ENCODE results near the gene PLSCR1. TPM values are rescaled to one million over a fixed set of nuclear protein-coding genes. Genes with fewer than 3 reads are reported as not detected.
"Not testable (repeated sequence)": the region's sequence is repeated elsewhere in the genome, so short reads cannot be mapped to it uniquely, and the experiment has no call there.

PLSCR1 gene
- polyA plus RNA-seq, 1 donor from 2014 or later: 31.1 TPM

- peak overlapping the region in 1 of 3 donors; percentile 65 for H3K27ac Mint-ChIP-seq
- peaks cover 34 to 50% (median 43%) of the 10 kb centered on the region in 3 donors for H3K4me1 Mint-ChIP-seq
- no peaks in the 10 kb centered on the region for H3K27me3 Mint-ChIP-seq
- peaks cover 8% of the 10 kb centered on the region for H3K36me3 Mint-ChIP-seq
- H3K4me3 Mint-ChIP-seq: peak overlapping the region in 3 of 4 donors; percentile 1 to 60 (median 34)
- H3K9me3 Mint-ChIP-seq: no peaks in the 10 kb centered on the region
Observed at GRCh38 chr3:146540236-146540635, 4.2 kb downstream of the PLSCR1 start.

- Mint-ChIP-seq H3K9me3 (no peaks in the 10 kb centered on the region), H3K36me3 (peaks cover 9% of the 10 kb centered on the region), H3K27ac (no peak overlapping the region), H3K4me1 (peaks cover 36 to 52% (median 43%) of the 10 kb centered on the region in 3 donors), H3K4me3 (peak overlapping the region in 2 of 4 donors; percentile 61 to 70), H3K27me3 (no peaks in the 10 kb centered on the region)
Observed at GRCh38 chr3:146539315-146539714, 5.1 kb downstream of the PLSCR1 start.

- peaks cover 10% of the 10 kb centered on the region for H3K36me3 Mint-ChIP-seq
- H3K9me3 Mint-ChIP-seq: no peaks in the 10 kb centered on the region
- peaks cover 33 to 43% (median 35%) of the 10 kb centered on the region in 3 donors for H3K4me1 Mint-ChIP-seq
- no peak overlapping the region for H3K27ac Mint-ChIP-seq
- H3K4me3 Mint-ChIP-seq: no peak overlapping the region
- H3K27me3 Mint-ChIP-seq: no peaks in the 10 kb centered on the region
Observed at GRCh38 chr3:146537603-146538002, 6.8 kb downstream of the PLSCR1 start.

DNA sequence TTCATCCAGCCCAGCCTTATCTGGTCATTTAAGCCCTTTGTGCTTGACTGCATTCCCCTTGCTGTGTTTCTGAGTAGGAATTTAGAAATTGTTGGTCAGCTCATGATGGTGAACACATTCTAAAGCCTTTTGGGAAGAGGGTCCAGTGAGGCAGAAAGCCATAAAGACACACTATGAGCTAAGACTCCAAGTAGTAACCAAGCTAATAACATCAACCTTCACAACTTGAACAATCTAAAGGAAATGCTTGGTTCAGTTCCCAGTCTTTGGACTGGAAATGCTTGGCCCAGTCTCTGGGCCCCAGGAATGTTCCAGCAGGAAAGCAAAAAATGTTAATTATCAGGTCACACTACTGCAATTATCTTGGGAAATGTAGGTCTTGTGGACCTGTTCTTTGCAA is 7.7 kb downstream of the PLSCR1 start:
- Mint-ChIP-seq H3K36me3 (peaks cover 11% of the 10 kb centered on the region), H3K4me1 (peaks cover 25 to 35% (median 26%) of the 10 kb centered on the region in 3 donors), H3K9me3 (no peaks in the 10 kb centered on the region), H3K27ac (no peak overlapping the region), H3K4me3 (peak overlapping the region in 1 of 4 donors; percentile 65), H3K27me3 (no peaks in the 10 kb centered on the region)

DNA sequence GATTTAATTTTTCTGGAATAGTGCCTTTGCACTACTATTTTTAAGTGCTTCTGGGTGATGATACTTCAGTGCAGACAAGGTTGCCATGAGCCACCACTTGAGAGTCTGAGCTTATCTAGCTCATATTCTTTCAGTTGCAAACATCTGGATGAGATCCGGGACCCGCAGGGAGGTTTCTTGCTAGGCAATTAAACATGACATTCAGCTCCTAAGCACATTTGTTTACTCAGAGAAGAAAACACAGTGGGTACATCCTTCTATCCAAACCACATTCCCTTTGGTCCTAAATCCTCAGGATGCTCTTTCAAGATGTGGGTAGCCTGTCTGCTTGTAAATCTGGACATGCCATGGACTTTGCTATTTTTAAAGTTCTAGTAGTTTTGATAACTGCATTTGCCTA is 12.0 kb downstream of the PLSCR1 start:
- no peak overlapping the region for H3K4me3 Mint-ChIP-seq
- H3K4me1 Mint-ChIP-seq: peaks cover 5 to 11% (median 7%) of the 10 kb centered on the region in 3 donors
- H3K36me3 Mint-ChIP-seq: peaks cover 10% of the 10 kb centered on the region
- no peaks in the 10 kb centered on the region for H3K27me3 Mint-ChIP-seq
- no peak overlapping the region for H3K27ac Mint-ChIP-seq
- H3K9me3 Mint-ChIP-seq: no peaks in the 10 kb centered on the region

GRCh38 chr3:146530609-146531008 is 13.8 kb downstream of the PLSCR1 start:
- Mint-ChIP-seq H3K36me3 (peaks cover 6% of the 10 kb centered on the region), H3K4me3 (no peak overlapping the region), H3K4me1 (peaks cover 3 to 7% (median 5%) of the 10 kb centered on the region in 3 donors), H3K27me3 (no peaks in the 10 kb centered on the region), H3K9me3 (no peaks in the 10 kb centered on the region), H3K27ac (no peak overlapping the region)

- Mint-ChIP-seq H3K27me3 (no peaks in the 10 kb centered on the region), H3K27ac (no peak overlapping the region), H3K36me3 (peaks cover 5% of the 10 kb centered on the region), H3K9me3 (no peaks in the 10 kb centered on the region), H3K4me1 (no peaks in the 10 kb centered on the region), H3K4me3 (no peak overlapping the region)
Observed at GRCh38 chr3:146529021-146529420, 15.4 kb downstream of the PLSCR1 start.

GRCh38 chr3:146524961-146525360 is 19.4 kb downstream of the PLSCR1 start:
- no peaks in the 10 kb centered on the region for H3K9me3 Mint-ChIP-seq
- peaks cover 2% of the 10 kb centered on the region for H3K36me3 Mint-ChIP-seq
- no peak overlapping the region for H3K27ac Mint-ChIP-seq
- no peaks in the 10 kb centered on the region for H3K27me3 Mint-ChIP-seq
- H3K4me3 Mint-ChIP-seq: no peak overlapping the region
- no peaks in the 10 kb centered on the region for H3K4me1 Mint-ChIP-seq

GRCh38 chr3:146523531-146523930 is 20.9 kb downstream of the PLSCR1 start:
- Mint-ChIP-seq H3K27me3 (no peaks in the 10 kb centered on the region), H3K4me1 (no peaks in the 10 kb centered on the region), H3K9me3 (no peaks in the 10 kb centered on the region), H3K36me3 (peaks cover 2% of the 10 kb centered on the region), H3K27ac (no peak overlapping the region), H3K4me3 (no peak overlapping the region)

DNA sequence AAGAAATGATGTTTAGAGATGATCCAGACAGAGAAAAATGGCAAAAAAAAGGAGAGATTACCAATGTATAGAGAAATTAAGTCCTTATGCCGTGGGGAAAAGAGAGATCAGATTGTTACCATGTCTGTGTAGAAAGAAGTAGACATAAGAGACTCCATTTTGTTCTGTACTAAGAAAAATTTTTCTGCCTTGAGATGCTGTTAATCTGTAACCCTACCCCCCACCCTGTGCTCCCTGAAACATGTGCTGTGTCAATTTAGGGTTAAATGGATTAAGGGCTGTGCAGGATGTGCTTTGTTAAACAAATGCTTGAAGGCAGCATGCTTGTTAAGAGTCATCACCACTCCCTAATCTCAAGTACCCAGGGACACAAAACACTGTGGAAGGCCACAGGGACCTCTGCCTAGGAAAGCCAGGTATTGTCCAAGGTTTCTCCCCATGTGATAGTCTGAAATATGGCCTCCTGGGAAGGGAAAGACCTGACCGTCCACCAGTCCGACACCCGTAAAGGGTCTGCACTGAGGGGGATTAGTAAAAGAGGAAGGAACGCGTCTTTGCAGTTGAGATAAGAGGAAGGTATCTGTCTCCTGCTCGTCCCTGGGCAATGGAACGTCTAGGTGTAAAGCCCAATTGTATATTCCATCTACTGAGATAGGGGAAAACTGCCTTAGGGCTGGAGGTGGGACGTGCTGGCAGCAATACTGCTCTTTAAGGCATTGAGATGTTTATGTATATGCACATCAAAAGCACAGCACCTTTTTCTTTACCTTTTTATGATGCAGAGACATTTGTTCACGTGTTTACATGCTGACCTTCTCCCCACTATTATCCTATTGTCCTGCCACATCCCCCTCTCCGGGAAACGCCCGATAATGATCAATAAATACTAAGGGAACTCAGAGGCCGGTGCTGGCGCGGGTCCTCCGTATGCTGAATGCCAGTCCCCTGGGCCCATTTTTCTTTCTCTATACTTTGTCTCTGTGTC is 21.9 kb downstream of the PLSCR1 start:
- H3K27ac Mint-ChIP-seq, H3K4me3 Mint-ChIP-seq, H3K36me3 Mint-ChIP-seq, H3K27me3 Mint-ChIP-seq, H3K4me1 Mint-ChIP-seq, H3K9me3 Mint-ChIP-seq: not testable (repeated sequence)

- Mint-ChIP-seq H3K9me3 (no peaks in the 10 kb centered on the region), H3K27me3 (no peaks in the 10 kb centered on the region), H3K27ac (no peak overlapping the region), H3K4me1 (no peaks in the 10 kb centered on the region), H3K4me3 (no peak overlapping the region), H3K36me3 (peaks cover 6% of the 10 kb centered on the region)
Observed at GRCh38 chr3:146521394-146521793, 23.0 kb downstream of the PLSCR1 start.

- H3K27ac Mint-ChIP-seq: peak overlapping the region in 1 of 3 donors; percentile 39
- peaks cover 6% of the 10 kb centered on the region for H3K36me3 Mint-ChIP-seq
- H3K4me1 Mint-ChIP-seq: no peaks in the 10 kb centered on the region
- no peaks in the 10 kb centered on the region for H3K9me3 Mint-ChIP-seq
- no peak overlapping the region for H3K4me3 Mint-ChIP-seq
- H3K27me3 Mint-ChIP-seq: no peaks in the 10 kb centered on the region
Observed at GRCh38 chr3:146519810-146520209, 24.6 kb downstream of the PLSCR1 start.

GRCh38 chr3:146517684-146518435 is 26.5 kb downstream of the PLSCR1 start:
- Mint-ChIP-seq H3K27ac (no peak overlapping the region), H3K9me3 (no peaks in the 10 kb centered on the region), H3K4me3 (no peak overlapping the region), H3K27me3 (no peaks in the 10 kb centered on the region), H3K4me1 (no peaks in the 10 kb centered on the region), H3K36me3 (peaks cover 4% of the 10 kb centered on the region)

DNA sequence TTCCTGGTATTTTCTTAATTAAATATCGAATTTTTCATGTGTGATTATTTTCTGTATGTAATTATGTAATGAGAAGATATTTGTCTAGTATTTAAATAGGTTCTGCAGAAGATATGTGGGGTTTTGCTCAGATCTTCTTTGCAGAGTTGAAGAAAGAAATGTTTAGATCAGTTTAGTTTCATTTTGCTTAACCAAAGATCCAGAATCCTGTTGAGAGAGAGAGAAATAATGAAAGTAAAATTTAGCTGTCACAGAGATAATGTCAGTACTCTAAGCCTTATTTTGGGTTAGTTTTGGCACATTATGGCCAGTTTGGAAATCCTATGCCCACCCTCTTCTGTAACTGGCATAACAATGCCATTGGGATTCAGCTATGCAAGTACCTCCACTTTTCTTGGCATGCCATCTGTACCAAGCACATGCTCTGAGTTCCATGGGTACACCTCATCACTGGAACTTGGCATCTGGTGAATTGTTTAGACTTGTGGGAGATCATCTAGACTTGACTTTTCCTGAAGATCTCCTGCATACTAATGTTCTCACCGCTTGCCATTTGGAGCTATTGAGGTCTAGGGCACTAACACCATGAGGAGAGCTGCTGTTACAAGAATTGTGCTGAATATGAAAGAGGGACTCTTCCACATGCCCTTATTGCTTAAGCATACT is 30.9 kb downstream of the PLSCR1 start:
- H3K4me1 Mint-ChIP-seq: no peaks in the 10 kb centered on the region
- H3K27me3 Mint-ChIP-seq: no peaks in the 10 kb centered on the region
- no peaks in the 10 kb centered on the region for H3K9me3 Mint-ChIP-seq
- H3K27ac Mint-ChIP-seq: peak overlapping the region in 1 of 3 donors; percentile 71
- H3K36me3 Mint-ChIP-seq: peaks cover 4% of the 10 kb centered on the region
- no peak overlapping the region for H3K4me3 Mint-ChIP-seq
